Endothelial cell of umbilical vein (primary cell): Measurements from ENCODE around the gene HYI.

Experiments
- CTCF ChIP-seq, 2 donors: IDR thresholded peaks; 1 replicate in 1 of 2; 2 replicates in 1 of 2; pipeline ENCODE4 v1.5.1; 2011; ENCODE audit warnings: low read length in 2 of 2, mild to moderate bottlenecking in 2 of 2, moderate library complexity in 2 of 2, control low read depth in 1 of 2, inconsistent platforms in 1 of 2, low read depth in 1 of 2; ENCODE audit not compliant: insufficient read depth in 1 of 2; ENCODE audit errors: extremely low read depth in 1 of 2
- EZH2 ChIP-seq: IDR thresholded peaks from 2 replicates; pipeline ENCODE4 v1.6.1; 2012; ENCODE audit warnings: borderline replicate concordance, low read depth, mild to moderate bottlenecking, moderate library complexity, low read length, inconsistent platforms; ENCODE audit not compliant: severe bottlenecking
- GATA2 ChIP-seq: IDR thresholded peaks from 2 replicates; pipeline ENCODE4 v1.7.0; 2011; ENCODE audit warnings: low read depth, mild to moderate bottlenecking, moderate library complexity, mixed read lengths, low read length; ENCODE audit not compliant: insufficient read length, insufficient read depth
- JUN ChIP-seq: IDR thresholded peaks from 2 replicates; pipeline ENCODE4 v1.6.1; 2011; ENCODE audit warnings: borderline replicate concordance, low read depth; ENCODE audit not compliant: insufficient read length, insufficient read depth
- MAX ChIP-seq: IDR thresholded peaks from 2 replicates; pipeline ENCODE4 v1.6.1; 2011; ENCODE audit not compliant: insufficient read depth, insufficient read length
- POLR2A ChIP-seq: IDR thresholded peaks from 2 replicates; pipeline ENCODE4 v1.6.1; 2012; ENCODE audit warnings: low read depth, mild to moderate bottlenecking, control low read depth, low read length
- POLR2AphosphoS5 ChIP-seq: IDR thresholded peaks from 2 replicates; pipeline ENCODE4 v1.6.1; 2012; ENCODE audit warnings: low read depth, mild to moderate bottlenecking, control low read depth, low read length, moderate library complexity; ENCODE audit not compliant: insufficient read depth

- TF ChIP-seq CTCF (IDR thresholded peaks at IDR 0.05; ENCODE audit: extremely low read depth in 1 of 2, insufficient read depth in 1 of 2, low read depth in 1 of 2, low read length in 2 of 2) (no peak), EZH2 (no peak), POLR2A (no peak), MAX (no peak), JUN (no peak), GATA2 (peak; percentile 24), POLR2AphosphoS5 (no peak)
Observed at GRCh38 chr1:43492826-43493225, 39.1 kb upstream of the HYI start.
